ENCODE results near the gene SMCO4.

The SMCO4 gene

DNA sequence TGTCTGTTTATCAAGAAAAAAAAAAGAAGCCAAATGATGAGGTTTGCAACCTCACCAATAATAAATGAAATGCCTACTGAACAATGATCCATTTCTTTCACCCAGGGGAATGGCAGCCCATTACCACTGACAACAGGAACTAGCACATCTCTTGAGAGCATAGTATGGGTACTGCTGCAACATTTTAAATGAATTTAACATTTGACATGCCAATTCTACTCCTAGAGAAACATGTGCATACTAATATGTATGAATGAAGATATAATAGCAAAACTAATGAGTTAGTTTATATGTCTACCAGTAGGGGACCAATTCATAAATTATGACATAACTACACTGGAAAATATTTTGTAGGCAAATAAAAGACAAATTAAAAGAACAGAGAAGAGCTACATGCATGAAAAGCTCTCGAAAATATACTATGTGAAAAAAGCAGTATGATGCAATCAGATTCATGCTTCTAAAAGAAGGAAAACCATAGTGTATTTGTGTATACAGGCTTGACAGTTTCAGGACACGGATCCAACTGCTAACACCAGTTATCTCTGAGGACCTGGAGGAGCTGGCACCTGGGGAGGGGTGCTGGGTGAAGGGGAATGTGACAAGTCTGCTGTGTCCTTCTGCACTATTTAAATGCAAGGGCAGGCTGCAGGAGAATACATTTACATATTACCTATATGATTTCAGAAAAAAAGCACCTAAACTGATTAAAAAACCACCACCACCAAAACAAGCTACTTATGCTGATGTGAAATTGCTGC is 6.9 kb downstream of the SMCO4 start:
- TF ChIP-seq, protein P1, sequence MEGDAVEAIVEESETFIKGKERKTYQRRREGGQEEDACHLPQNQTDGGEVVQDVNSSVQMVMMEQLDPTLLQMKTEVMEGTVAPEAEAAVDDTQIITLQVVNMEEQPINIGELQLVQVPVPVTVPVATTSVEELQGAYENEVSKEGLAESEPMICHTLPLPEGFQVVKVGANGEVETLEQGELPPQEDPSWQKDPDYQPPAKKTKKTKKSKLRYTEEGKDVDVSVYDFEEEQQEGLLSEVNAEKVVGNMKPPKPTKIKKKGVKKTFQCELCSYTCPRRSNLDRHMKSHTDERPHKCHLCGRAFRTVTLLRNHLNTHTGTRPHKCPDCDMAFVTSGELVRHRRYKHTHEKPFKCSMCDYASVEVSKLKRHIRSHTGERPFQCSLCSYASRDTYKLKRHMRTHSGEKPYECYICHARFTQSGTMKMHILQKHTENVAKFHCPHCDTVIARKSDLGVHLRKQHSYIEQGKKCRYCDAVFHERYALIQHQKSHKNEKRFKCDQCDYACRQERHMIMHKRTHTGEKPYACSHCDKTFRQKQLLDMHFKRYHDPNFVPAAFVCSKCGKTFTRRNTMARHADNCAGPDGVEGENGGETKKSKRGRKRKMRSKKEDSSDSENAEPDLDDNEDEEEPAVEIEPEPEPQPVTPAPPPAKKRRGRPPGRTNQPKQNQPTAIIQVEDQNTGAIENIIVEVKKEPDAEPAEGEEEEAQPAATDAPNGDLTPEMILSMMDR (conservative IDR thresholded peaks at IDR 0.05): 0 out of 2 replicates have a peak, but pooled peaks have one; percentile 22

DNA sequence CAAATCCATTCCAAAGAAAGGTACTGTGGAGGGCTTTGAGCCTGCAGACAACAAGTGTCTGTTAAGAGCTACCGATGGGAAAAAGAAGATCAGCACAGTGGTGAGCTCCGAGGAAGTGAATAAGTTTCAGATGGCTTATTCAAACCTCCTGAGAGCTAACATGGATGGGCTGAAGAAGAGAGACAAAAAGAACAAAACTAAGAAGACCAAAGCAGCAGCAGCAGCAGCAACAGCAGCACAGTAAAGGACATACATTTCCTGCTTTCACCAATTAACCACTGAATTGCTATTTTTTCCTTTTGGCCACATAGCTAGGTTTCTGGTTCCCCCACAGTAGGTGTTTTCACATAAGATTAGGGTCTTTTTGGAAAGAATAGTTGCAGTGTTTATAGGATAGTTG is 7.6 kb downstream of the SMCO4 start:
- peak overlapping the region; percentile 99; the same call in 1 of the 2 replicates for H3K27ac ChIP-seq

More for the DNA sequence above, 6.9 kb downstream of the SMCO4 start:
- peak overlapping the region; percentile 99 for H3K27ac ChIP-seq

DNA sequence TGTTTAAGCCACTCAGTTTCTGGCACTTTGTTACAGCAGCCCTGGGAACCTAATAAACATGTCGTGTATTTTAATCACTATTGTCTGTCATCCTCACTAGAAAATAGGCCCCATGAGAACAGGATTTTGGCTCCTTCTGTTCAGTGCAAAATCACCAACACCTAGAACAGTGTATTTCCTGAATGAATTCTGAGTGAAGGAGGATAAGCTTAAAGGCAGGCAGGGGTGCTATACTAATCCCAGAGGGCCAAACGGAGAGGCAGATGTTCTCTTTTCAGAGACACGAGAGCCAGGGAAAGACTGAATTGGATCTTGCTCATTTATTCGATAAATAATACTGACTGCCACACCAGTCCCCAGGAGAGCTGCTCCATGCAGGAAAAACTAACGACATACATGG is 10.4 kb downstream of the SMCO4 start:
- peak overlapping the region; percentile 65; the same call in 1 of the 2 replicates for H3K27ac ChIP-seq
- TF ChIP-seq, protein P1 (conservative IDR thresholded peaks at IDR 0.05): no peak

- peak overlapping the region; percentile 65; the same call in 1 of the 2 replicates for H3K27ac ChIP-seq
- TF ChIP-seq, protein P1 (conservative IDR thresholded peaks at IDR 0.05): no peak
Observed at GRCh38 chr11:93532281-93532789, 10.9 kb downstream of the SMCO4 start.

- H3K27ac ChIP-seq: peak overlapping the region; percentile 65
- TF ChIP-seq, protein P1 (conservative IDR thresholded peaks at IDR 0.05): no peak
Observed at GRCh38 chr11:93530468-93530826, 12.7 kb downstream of the SMCO4 start.

DNA sequence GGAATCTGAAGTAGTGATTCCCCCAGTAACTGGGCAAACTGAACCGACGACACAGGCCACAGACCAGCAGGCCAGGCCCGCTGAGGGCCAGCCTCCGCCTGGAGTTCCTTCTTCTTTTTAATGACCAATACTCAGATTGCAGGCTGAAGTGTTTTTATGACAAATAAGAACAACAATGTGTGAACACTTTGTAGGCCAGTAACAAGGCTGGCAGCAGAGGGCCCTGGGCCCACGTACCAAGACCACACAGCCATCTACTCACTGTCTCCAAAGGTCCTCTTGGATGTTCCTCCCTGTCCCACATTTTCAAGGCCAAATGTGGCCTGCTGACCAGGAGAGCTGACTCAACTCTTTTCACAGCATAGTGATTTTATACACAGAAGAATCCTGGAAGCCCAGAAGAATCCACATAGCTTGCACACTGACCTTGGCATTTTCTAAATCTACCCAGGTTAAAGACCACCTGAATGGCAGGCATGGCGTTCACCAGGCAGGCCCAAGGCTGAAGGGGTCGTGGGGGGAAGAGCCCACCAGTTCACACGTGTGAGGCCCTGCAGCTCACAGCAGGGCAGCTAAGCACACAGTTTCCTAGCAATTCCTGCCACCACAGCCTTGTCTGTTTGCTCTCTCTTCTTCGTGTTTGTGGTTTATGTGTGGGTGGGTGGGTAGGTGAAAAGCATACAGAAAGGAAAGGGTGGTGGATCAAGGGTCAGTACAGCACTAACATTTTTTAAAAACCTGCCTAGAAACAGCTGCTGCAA is 13.3 kb downstream of the SMCO4 start:
- peak overlapping the region; percentile 65 for H3K27ac ChIP-seq
- TF ChIP-seq, protein P1 (conservative IDR thresholded peaks at IDR 0.05): no peak

GRCh38 chr11:93528757-93529645 is 14.2 kb downstream of the SMCO4 start:
- H3K27ac ChIP-seq: peak overlapping the region; percentile 65
- TF ChIP-seq, protein P1 (conservative IDR thresholded peaks at IDR 0.05): no peak
